Heart left ventricle (tissue), 16 donors: ENCODE results near the gene PPM1F. TPM values are rescaled to one million over a fixed set of nuclear protein-coding genes. Genes with fewer than 3 reads are reported as not detected.
"Not testable (repeated sequence)": the region's sequence is repeated elsewhere in the genome, so short reads cannot be mapped to it uniquely, and the experiment has no call there.

Experiments used
- ATAC-seq, 4 donors: fragments of 200-7000 bp; cut with Tn5 transposase; one replicate each; pipeline ENCODE4 v1.9.1; 2020 to 2022; ENCODE audit warnings: moderate library complexity in 4 of 4, mild to moderate bottlenecking in 3 of 4, moderate number of reproducible peaks in 1 of 4
- DNase-seq, 5 donors: peaks; one replicate each; pipeline ENCODE4 v3.0.0-alpha.2; 2020
- H3K27ac ChIP-seq, 12 donors: fragments of 200-600 bp; sonication (generic) in 4 of 12; one replicate each; pipeline versions ENCODE4 v1.5.0 to v1.8.0; 2016 to 2022; ENCODE audit warnings: mild to moderate bottlenecking in 2 of 12
- H3K27me3 ChIP-seq, 9 donors: fragments of 200-600 bp; sonication (generic) in 2 of 9; one replicate each; pipeline versions ENCODE4 v1.5.1 to v1.8.0; 2016 to 2022; ENCODE audit warnings: mild to moderate bottlenecking in 3 of 9
- H3K36me3 ChIP-seq, 9 donors: fragments of 200-600 bp; sonication (generic) in 2 of 9; one replicate each; pipeline versions ENCODE4 v1.5.0 to v1.8.0; 2018 to 2022; ENCODE audit warnings: mild to moderate bottlenecking in 2 of 9
- H3K4me1 ChIP-seq, 12 donors: fragments of 200-600 bp; sonication (generic) in 4 of 12; one replicate each; pipeline versions ENCODE4 v1.5.0 to v1.8.0; 2016 to 2022; ENCODE audit warnings: mild to moderate bottlenecking in 3 of 12
- H3K4me3 ChIP-seq, 12 donors: fragments of 200-600 bp; sonication (generic) in 4 of 12; one replicate each; pipeline versions ENCODE4 v1.5.0 to v1.8.0; 2017 to 2022; ENCODE audit warnings: mild to moderate bottlenecking in 9 of 12, moderate library complexity in 4 of 12
- H3K9me3 ChIP-seq, 12 donors: fragments of 200-600 bp; sonication (generic) in 4 of 12; one replicate each; pipeline versions ENCODE4 v1.5.0 to v1.8.0; 2016 to 2022; ENCODE audit warnings: mild to moderate bottlenecking in 1 of 12
- CTCF ChIP-seq, 12 donors: fragments of 200-600 bp; sonication (generic) in 4 of 12; IDR thresholded peaks; one replicate each; pipeline versions ENCODE4 v1.5.0 to v1.8.0; 2018 to 2022; ENCODE audit warnings: antibody characterized with exemption in 12 of 12, mild to moderate bottlenecking in 5 of 12
- POLR2A ChIP-seq, 2 donors: fragments of 450-650 bp; IDR thresholded peaks; one replicate each; pipeline ENCODE4 v1.6.1; 2017; ENCODE audit warnings: antibody characterized with exemption in 2 of 2, mild to moderate bottlenecking in 2 of 2, moderate library complexity in 2 of 2
- WGBS, 4 donors: extraction: QIAGEN DNeasy Blood & Tissue Kit in 2 of 4; methylation state at CpG; one replicate each; pipeline versions ENCODE4 v1.1.5 to v1.1.7; 2013 to 2018; 5-methylcytosine and 5-hydroxymethylcytosine counted together
- intact Hi-C, 10 donors: fragments of 100-400 bp; cut with DNase I; formaldehyde crosslinking; loops; one replicate each; pipeline versions ENCODE4 v1.11.1 to v1.14.2; 2022
- polyA plus RNA-seq, 2 donors: library from polyadenylated mRNA; stranded (reverse); fragments of 200-250 nt; gene quantifications; one replicate each; pipeline ENCODE4 v1.2.3, GENCODE V29; 2013
- total RNA-seq, 9 donors: library from RNA; depleted of rRNA in 2 of 9; stranded (reverse); fragments of >200 nt in 2 of 9; fragmentation: NEBNext Ultra II Directional in 3 of 9; extraction: Animal tissue kit (Norgen Biotek cat#: 25700) in 3 of 9; gene quantifications; one replicate each; pipeline versions ENCODE4 v1.1.0 to v1.2.4, GENCODE V29; 2016 to 2023
- donor health status: ischemic (EF 13 %, LVEDD 7.1; RV severe dilation, severe dysfunction).
- donor health status: healthy with polysubstance abuse.
- donor health status: DM: no; HTN: yes; CAD: no.
- donor health status: DM: no; HTN: no; CAD: no.
- donor health status: ischemic (EF 25% LVEDD 6.9; RV normal size, moderate dysfunction).
- donor health status: ischemic (EF 25% LVEDD 5.7; RV mildly dilated, moderate dysfunction).
- donor health status: healthy.
- donor health status: DM: yes; HTN: yes; CAD: no.
- donor health status: ischemic (EF 35%, LVEDD 5.7; RV mildly dilated, moderate dysfunction).
- donor health status: nonischemic (EF 11% LVEDD 7.7; RV severe dilation, severe dysfunction).
- donor health status: DM: yes; HTN: yes; CAD: no.
- donor health status: PGD.
- donor health status: ischemic (EF 29% LVEDD 5.4; RV normal size, mild dysfunction).
- donor health status: nonischemic (EF 23%, LVEDD 6.1; RV moderate dilation, normal function).

Gene PPM1F
- total and polyA plus RNA-seq, 11 donors: 12.1 to 51.1 (median 20.2) TPM

GRCh38 chr22:21909871-21910270 is 42.8 kb downstream of the PPM1F start:
- no peak for DNase-seq
- TF ChIP-seq POLR2A (IDR thresholded peaks at IDR 0.05) (no peak), CTCF (IDR thresholded peaks at IDR 0.05) (no peak)
- 95 to 98% (median 95%) methylated on average over 2 of the region's 2 CpGs for WGBS, 4 donors

GRCh38 chr22:21907638-21908522 is 44.8 kb downstream of the PPM1F start:
- ATAC-seq (no peak), DNase-seq (no peak)
- Histone ChIP-seq H3K36me3 (peaks cover 0 to 4% (median 0%) of the 10 kb centered on the region in 9 donors), H3K27ac (no peak overlapping the region), H3K9me3 (no peaks in the 10 kb centered on the region), H3K4me1 (no peaks in the 10 kb centered on the region), H3K27me3 (no peaks in the 10 kb centered on the region), H3K4me3 (no peak overlapping the region)
- intact Hi-C loops: loop anchor here in 1 of 10 donors (10.0 kb wide), 1 partner anchor 173 kb away; the partner anchor contains the start of gene YPEL1
- TF ChIP-seq POLR2A (IDR thresholded peaks at IDR 0.05): no peak
- TF ChIP-seq CTCF (IDR thresholded peaks at IDR 0.05): no peak
- 92 to 96% (median 95%) methylated on average over 7 of the region's 7 CpGs for WGBS, 4 donors

More at GRCh38 chr22:21909871-21910270, 42.8 kb downstream of the PPM1F start:
- Histone ChIP-seq H3K27ac (no peak overlapping the region), H3K4me3 (no peak overlapping the region), H3K36me3 (no peaks in the 10 kb centered on the region), H3K4me1 (no peaks in the 10 kb centered on the region), H3K27me3 (no peaks in the 10 kb centered on the region), H3K9me3 (no peaks in the 10 kb centered on the region)
- intact Hi-C loops: loop anchor here in 1 of 10 donors (10.0 kb wide), 1 partner anchor 175 kb away; the partner anchor contains the start of gene YPEL1
- no peak for ATAC-seq

GRCh38 chr22:21905234-21905633 is 47.4 kb downstream of the PPM1F start:
- H3K36me3 ChIP-seq, ATAC-seq, H3K27me3 ChIP-seq, H3K4me3 ChIP-seq, H3K9me3 ChIP-seq, H3K4me1 ChIP-seq, DNase-seq, H3K27ac ChIP-seq: not testable (repeated sequence)
- intact Hi-C loops: loop anchor here in 1 of 10 donors (10.0 kb wide), 1 partner anchor 170 kb away; the partner anchor contains the start of gene YPEL1
- WGBS, 4 donors: 98% methylated on average over 11 of the region's 11 CpGs

DNA sequence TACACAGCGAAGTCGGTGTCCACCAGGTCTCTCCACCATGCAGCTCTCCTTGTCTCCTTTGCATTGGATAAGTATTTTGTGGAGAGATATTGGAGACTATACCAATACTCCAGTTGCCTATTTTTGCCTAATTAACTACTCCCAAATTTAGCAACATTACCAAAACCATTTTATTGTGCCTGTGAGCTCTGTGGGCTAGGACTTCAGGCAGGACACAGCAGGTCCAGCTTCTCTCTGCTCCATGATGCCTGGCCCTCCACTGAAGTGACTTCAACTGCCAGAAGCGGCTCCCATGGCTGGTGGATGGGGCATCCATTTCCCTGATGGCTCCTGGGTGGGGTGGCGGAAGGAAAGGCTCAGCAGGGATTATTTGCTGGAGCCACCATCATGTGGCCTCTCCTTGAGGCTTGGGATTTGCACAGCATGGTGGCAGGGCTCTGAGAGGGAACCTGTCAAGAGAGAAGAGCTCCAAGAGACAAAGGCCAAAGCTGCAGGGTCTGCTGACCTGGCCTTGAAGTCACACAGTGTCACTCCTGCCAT is 48.3 kb downstream of the PPM1F start:
- Histone ChIP-seq H3K36me3 (peaks cover 0 to 4% (median 0%) of the 10 kb centered on the region in 9 donors), H3K9me3 (no peaks in the 10 kb centered on the region), H3K27me3 (no peaks in the 10 kb centered on the region), H3K4me3 (no peak overlapping the region), H3K4me1 (no peaks in the 10 kb centered on the region), H3K27ac (no peak overlapping the region)
- intact Hi-C loops: loop anchor here in 1 of 10 donors (10.0 kb wide), 1 partner anchor 170 kb away; the partner anchor contains the start of gene YPEL1
- ATAC-seq (no peak), DNase-seq (no peak)
- 87 to 98% (median 97%) methylated on average over 3 to 4 of the region's 4 CpGs for WGBS, 4 donors
- TF ChIP-seq CTCF (IDR thresholded peaks at IDR 0.05): no peak
- TF ChIP-seq POLR2A (IDR thresholded peaks at IDR 0.05): no peak
